ENCODE results near the gene ZNF260.
A peak's percentile ranks its signal among the peaks of the same experiment; 100 is the strongest.
"Not testable (repeated sequence)": the region's sequence is repeated elsewhere in the genome, so short reads cannot be mapped to it uniquely, and the experiment has no call there.

Gene ZNF260

DNA sequence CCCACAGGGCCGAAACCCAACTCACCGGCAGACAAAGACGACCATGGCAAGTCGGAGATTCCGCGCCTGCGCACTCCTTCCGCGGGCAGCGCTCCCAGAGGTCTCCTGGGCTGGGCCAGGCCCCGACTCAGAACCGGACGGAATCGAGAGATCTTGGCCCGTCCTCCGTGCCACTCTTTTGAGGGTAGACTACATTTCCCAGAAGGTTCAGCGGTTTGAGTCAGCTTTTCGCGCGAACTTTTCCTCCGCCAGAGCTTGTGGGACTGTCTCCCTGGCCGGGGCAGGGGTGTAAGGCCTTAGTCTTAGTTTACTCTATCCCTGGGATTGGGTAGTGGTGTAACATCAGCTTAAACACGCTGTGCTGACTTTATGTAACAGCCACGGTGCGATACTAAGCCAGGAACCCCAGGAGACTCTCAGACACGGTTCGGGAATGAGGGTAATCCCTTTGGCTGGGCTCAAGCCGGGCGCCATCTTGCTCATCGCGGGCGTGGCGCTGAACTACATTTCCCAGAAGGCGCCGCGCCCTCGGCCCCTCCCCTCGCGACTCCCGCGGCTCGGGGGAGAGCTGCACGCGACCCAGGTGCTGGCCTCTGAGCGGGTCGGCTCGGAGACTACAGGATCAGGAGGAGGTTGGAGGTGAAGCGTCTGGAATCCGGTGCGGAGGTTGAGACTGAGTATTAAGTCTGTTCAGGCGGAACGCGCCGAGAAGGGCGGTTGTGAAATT is at the start of gene ZNF260:
TSS of gene ZNF260 (minus strand) at position 78 of the 727 bp plus-strand sequence. CDS start 13,033 bp downstream, outside the sequence.
- DNase-seq = peak; percentile 61

DNA sequence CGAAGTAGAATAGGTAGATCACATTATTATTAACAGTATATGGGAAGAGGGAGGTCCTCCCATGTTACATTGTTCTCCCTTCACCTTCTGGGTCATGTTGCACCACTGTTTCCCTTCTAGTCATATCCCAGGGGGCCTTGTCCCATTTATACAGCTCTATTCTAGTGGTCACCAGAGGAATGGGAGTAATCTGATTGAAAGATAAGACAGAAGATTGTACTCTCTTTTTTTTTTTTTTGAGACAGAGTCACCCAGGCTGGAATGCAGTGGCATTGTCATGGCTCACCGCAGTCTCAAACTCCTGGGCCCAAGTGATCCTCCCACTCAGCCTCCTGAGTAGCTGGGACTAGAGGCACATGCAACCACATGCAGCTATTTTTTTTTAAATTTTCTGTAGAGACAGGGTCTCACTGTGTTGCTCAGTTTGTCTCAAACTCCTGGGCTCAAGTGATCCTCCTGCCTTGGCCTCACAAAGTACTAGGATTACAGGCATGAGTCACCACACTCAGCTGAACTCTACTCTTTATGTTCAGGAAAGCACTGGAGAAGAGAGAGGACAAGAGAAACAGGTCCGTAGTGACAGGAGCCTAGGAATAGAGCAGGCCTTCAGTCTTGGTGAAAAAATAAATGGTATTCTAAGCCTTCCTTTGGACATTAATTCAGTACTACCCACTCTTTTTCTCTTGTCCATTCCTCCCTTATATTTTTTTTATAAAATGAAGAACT is 49.4 kb upstream of the ZNF260 start:
- DNase-seq = no peak

DNA sequence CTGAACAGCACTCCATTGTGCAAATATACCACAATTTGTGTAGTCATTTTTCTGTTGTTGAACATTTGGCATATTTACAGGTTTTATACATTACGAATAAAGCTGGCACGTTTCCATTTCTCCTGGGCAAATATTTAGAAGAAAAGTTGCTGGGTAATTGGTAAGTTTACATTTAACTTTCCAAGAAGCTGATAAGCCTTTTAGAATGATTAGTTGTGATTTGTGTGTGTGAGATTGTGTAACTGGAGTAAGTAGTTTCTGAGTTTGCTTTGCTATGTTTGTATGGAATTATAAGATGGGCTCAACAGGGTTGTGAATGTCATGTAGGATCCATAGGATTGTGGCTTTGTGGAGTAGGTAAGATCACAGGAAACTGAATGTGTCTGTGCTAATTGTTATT is 46.7 kb upstream of the ZNF260 start:
- no peak for DNase-seq

DNA sequence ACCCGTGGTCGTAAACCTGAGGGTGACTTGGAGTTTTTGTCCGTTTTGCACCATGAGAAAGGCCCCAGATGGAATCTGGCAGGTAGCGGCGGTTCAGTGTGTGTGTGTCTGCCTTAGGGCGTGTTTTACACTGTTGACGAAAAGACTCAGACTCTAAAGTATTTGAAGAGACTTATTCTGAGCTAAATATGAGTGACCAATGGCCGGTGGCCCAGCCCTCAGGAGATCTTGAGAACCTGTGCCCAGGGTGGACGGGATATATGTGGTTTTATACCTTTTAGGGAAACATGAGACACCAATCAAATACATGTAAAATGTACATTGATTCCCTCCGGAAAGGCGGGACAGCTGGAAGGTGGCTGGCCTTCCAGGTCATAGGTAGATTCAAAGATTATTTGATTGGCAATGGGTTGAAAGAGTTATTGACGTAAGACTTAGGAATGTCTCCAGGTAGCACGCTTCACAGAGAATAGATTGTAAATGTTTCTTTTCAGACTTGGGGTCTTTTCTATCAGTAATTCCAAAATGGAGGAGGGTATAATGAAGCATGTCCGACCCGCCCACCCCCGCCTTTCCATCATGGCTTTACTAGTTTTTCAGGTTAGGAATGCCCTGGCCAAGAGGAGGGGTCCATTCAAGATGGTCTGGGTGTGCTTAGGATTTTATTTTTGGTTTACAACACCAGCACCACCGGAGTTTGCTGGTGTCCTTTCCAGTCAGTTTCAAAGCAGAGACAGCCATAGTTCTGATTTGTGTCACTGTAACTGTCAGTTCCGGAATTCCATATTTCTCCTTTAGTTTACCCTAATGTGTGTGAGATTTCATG is 46.0 kb upstream of the ZNF260 start:
- no peak for DNase-seq

DNA sequence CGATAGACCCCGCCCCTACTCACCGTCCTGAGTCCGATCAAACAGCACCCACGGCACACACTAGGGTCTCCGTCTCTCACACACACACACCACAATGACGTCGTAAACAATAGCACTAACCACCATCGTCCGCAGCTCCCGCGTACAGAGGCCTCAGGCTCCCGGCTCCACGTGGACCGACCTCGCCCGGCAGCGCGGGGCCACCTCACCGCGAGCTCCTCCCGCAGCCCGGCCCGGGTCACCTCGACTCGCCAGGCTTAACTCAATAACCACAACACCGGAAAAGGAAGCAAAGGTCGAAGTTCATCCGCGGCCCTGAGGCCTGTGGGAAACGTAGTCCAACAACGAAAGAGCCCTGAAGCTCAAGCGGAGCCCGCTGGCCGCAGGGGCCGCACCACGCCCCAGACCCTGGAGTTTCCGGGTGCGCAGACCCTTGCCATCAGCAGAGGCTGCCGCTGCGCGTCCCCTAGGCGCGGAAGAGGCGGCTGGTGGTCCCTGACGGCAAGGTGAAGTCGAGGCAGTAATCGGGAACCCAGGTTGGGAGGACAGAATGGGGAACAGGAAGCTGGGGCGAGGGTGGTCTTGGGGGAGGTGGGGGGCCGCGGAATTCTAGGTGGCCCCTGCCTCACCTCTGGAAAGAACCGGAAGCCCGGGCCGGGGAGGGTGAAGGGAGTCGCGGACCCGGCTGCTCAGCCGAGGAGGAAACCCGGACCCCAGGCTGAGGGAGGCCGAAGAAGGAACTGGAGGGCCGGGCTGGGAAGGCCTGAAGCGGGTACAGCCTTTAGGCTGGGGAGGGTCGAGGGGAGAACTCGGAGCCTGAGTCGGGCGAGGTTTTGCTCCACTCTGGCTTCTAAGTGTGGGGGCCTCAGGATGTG is 45.2 kb upstream of the ZNF260 start, which contains the start of gene ZNF529:
TSS of gene ZNF529 (minus strand) at position 273 of the 875 bp plus-strand sequence. CDS start 946 bp downstream, outside the sequence.
- DNase-seq = peak; percentile 67

DNA sequence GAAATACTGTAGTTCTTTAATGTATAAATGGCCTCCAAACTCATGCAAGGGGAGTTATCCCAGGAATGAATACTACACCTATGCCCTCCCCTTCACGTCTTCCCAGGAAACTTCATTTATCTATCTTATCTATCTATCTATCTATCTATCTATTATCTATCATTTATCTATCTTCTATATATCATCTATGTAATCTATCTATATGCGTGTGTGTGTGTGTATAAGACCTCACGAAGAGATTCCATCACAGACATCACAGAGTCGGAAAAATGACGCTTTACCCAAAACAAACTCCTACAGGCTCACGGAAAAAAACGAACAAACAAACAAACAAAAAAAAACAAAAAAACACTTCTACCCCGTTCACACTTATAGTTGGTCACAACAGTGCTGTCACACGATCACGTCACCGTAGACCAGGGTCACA is 44.5 kb upstream of the ZNF260 start:
- no peak for DNase-seq

DNA sequence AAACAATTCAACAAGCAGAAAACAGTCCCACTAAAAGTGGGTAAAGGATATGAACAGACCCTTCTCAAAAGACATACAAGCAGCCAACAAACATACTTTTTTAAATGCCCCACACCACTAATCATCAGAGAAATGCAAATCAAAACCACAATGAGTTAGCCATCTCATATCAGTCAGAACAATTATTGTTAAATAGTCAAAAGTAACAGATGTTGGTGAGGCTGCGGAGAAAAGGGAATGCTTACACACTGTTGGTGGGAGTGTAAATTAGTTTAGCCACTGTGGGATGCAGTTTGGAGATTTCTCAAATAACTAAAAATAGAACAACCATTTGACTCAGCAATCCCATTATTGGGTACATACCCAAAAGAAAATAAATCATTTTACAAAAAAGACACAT is 36.3 kb upstream of the ZNF260 start:
- DNase-seq = no peak

DNA sequence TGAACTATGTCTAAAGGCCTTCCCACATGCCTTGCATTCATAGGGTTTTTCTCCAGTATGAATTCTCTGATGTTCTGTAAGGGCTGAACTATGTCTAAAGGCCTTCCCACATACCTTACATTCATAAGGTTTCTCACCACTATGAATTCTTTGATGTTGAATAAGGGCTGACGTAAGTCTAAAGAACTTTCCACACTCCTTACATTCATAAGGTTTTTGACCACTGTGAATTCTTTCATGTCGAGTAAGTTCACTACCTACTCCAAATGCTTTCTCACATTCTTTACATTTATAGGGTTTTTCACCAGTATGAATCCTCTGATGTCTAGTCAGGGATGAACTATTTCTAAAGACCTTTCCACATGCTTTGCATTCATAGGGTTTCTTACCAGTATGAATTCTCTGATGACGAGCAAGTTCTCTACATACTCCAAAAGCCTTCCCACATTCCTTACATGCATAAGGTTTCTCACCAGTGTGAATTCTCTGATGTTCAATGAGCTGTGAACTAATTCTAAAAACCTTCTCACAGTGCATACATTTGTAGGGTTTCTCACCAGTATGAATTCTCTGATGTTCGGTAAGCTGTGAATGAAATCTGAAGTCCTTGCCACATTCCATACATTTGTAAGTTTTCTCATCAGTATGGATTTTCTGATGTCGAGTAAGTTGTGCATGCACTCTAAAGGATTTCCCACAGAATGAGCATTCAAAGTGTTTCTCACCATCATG is 19.1 kb upstream of the ZNF260 start:
- DNase-seq = no peak

DNA sequence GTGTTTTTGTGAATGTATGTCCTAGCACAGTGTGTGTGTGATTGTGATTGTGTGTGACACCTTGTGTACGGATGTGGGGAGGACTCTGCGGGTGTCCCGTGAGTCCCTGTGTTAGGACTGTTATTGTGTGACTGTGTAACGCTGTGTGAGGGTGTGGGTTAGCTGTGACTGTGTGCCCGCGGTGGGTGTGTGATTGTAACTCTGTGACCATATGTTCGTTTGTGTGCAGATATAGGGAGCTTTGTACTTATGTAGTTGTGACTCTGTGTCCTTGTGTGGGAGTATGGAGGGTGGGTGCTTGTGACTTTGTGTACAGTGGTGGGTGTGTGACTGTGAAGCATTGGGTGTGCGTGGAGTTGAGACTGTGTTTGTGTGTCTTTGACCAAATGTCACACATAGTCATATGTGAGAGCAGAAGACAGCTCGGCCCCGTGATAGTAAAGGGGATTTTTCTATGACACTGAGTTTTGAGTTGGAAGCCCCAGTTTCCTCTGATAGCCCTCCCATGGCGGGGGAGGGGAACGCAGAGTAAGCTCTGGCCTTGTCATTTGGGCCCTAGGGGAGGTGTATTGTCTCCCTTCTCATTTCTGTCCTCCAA is 949 bp upstream of the ZNF260 start:
- DNase-seq = no peak

DNA sequence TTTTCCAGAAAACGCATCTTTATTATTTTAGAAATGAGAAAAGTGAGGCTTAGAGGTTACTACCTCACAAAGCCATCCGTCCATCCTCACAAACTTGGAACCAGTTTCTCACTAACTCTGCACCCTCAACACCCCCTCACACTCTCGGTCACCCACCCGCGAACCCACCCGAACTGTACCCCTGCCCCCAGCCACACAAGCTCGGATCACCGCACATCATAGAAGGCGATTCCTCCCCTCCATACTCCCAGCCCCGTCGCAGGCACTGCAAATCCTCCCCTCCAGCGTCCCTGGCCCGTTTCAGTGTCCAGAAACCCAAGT is 238 bp downstream of the ZNF260 start:
- no peak for DNase-seq

DNA sequence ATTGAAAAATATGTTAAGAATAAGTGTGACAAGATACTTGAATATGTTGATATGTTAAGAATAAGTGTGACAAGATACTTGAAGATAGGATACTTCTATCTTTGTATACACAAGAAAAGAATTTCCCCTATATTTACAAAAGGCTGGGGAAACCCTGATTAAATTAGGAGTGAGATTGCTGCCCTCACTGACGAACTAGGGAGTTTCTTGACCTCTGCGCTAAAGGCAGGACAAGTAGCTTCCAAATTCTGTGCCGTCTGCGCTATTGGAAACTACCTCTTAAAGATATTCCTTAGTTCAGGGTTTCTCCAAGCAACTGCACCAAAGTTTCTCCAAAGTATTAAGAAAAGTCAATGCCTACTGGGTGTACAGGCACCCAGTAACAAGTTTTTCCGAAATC is 730 bp downstream of the ZNF260 start:
- no peak for DNase-seq

DNA sequence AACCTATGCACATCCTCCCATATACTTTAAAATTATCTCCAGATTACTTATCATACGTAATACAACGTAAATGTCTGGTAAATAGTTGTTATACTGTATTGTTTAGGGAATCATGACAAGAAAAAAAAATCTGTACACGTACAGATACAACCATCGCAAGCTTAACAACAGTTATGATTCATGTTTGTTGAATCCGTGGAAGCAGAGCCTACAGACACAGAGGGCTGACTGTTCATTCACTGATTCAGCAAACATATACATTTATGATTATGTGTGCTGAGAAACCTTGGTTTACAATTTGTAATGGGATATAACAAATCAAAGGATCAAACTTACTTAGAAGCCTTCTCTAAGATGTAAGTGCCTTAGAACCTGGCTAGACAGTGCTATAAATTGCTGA is 1.5 kb downstream of the ZNF260 start:
- DNase-seq = no peak

DNA sequence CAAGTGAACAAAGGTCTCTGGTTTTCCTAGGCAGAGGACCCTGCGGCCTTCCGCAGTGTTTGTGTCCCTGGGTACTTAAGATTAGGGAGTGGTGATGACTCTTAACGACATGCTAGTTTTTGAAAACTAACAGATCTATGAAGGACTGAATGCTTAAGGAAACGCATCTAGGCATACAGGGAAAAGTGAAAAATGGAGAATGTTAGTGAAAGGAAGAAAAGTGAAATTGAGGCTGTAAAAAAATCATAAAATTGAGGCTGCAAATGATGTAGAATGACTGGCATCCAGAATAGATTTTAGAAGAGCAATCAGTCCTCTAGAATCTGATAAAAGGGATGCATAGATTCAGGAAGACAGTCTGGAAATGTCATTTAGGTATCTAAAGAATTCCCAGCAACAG is 3.5 kb downstream of the ZNF260 start:
- no peak for DNase-seq

DNA sequence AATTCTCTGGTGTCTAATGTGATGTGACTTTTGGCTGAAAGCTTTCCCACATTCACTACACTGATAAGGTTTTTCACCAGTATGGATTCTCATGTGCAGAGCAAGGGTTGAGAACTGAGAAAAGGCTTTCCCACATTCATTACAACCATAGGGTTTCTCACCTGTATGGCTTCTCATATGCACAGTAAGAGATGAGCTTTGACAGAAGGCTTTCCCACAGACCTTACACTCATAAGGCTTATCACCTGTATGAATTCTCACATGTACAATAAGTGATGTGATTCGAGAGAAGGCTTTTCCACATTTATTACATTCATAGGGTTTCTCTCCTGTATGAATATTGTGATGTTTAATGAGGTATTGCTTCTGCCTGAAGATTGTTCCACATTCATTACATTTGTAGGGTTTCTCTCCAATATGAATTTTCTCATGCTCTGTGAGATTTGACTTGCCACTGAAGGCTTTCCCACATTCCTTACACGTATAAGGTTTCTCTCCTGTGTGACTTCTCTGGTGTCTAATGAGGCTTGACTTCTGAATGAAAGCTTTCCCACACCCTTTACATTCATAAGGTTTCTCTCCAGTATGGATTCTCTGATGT is 14.0 kb downstream of the ZNF260 start:
- DNase-seq = no peak

DNA sequence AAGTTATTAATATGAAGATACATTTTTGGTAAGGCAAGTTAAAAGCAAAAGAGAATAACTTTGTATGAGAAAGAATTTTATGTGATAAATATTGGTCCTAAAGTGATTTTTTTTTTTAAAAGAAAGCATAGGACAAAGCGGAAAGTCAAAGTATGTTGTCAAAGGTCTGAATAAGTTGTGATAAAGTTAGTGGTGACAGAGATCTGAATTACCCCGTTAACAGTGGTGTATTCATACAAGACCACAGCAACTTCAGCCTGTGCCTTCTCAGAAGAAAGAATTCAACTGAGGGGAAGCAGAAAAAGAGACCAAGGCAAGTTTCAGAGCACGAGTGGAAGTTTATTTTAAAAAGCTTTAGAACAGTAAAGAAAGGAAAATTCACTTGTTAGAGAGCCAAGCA is 19.7 kb downstream of the ZNF260 start:
- no peak for DNase-seq

DNA sequence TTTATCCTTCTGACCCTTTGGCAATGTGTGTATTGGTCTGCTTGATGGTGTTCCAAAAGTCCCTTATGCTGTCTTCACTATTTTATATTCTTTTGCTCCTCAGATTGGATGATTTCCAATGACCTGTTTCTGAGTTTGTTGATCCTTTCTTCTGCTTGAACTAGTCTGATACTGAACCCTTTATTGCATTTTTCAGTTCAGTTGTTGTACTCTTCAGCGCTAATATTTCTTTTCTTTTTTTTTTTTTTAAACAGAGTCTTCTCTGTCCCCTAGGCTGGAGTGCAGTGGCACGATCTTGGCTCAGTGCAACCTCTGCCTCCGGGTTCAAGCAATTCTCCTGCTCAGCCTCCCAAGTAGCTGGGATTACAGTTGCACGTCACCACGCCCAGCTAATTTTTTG is 26.1 kb downstream of the ZNF260 start:
- DNase-seq = no peak

DNA sequence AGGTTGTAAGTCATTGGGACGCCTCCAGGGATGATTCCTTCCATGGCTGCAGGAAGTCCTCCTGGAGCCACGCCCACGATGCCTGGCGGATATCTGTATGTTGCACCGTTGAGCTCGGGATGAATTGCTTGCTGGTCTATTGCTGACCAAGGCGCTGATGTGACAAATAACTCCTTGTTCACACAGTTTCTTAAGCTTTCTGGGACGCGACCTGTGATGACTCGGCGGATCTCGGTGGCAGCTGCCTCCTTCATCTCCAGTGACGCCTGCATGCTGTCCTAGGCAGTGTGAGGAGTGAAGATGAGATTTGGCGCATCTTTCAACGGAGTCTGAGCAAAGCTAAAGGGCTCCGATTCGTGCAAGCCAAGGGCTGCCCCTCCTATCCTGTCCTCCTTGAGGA is 31.1 kb downstream of the ZNF260 start:
- DNase-seq = no peak

DNA sequence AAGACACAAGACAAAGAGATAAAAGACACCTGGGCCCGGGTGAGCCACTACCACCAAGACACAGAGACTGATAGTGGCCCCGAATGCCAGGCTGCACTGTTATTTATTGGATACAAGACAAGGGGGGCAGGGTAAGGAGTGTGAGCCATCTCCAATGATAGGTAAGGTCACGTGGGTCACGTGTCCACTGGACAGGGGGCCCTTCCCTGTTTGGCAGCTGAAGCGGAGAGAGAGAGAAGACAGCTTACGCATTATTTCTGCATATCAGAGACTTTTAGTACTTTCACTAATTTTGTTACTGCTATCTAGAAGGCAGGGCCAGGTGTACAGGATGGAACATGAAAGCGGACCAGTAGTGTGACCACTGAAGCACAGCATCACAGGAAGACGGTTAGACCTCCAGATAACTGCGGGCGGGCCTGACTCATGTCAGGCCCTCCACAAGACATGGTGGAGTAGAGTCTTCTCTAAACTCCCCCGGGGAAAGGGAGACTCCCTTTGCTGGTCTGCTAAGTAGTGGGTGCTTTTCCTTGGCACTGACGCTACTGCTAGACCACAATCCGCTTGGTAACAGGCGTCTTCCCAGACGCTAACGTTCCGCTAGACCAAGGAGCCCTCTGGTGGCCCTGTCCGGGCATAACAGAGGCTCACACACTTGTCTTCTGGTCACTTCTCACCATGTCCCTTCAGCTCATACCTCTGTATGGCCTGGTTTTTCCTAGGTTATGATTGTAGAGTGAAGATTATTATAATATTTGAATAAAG is 35.2 kb downstream of the ZNF260 start:
- not testable (repeated sequence) for DNase-seq

DNA sequence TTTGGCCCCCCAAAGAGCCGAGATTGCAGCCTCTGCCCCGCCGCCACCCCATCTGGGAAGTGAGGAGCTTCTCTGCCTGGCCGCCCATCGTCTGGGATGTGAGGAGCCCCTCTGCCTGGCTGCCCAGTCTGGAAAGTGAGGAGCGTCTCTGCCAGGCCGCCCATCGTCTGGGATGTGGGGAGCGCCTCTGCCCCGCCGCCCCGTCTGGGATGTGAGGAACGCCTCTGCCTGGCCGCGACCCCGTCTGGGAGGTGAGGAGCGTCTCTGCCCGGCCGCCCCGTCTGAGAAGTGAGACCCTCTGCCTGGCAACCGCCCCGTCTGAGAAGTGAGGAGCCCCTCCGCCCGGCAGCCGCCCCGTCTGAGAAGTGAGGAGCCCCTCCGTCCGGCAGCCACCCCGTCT is 37.2 kb downstream of the ZNF260 start:
- DNase-seq = not testable (repeated sequence)

DNA sequence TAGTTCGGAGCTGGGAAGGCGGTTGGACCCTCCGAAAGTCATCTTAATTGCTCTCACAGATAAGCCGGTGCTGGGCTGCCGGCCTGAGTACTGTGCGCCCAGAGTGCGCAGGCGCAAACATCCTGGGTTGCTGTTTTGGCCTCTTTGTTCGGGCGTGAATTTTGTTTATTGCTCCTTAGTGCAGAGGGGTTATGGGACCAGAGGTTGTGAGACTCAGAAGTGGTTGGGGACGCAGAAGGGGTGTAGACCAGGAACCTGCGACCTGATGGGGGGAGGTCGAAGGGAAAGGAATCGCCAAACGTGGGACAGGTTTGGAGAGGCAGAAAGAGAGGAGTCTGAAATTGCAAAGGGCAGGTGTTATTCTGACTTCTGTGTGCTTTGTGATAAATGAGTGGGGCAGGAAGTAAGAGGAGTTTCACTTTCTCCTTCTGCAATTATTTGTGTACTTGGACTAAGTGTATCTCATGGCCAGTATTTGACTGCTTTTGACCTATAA is 38.1 kb downstream of the ZNF260 start:
- DNase-seq = peak; percentile 38

All from SIG-M5 (cell line).